Left cardiac atrium (tissue), 4 donors: Measurements from ENCODE around the gene GOT2. TPM values are rescaled to one million over a fixed set of nuclear protein-coding genes. Genes with fewer than 3 reads are reported as not detected.
A peak's percentile ranks its signal among the peaks of the same experiment; 100 is the strongest.
"Not testable (repeated sequence)": the region's sequence is repeated elsewhere in the genome, so short reads cannot be mapped to it uniquely, and the experiment has no call there.

ENCODE experiments used
- ATAC-seq, 2 donors: fragments of 200-7000 bp; cut with Tn5 transposase; one replicate each; pipeline ENCODE4 v1.9.1; 2020; ENCODE audit warnings: mild to moderate bottlenecking in 2 of 2, moderate library complexity in 2 of 2
- DNase-seq: peaks from one replicate; pipeline ENCODE4 v3.0.0-alpha.2; 2020
- intact Hi-C, 2 donors: fragments of 100-400 bp; cut with DNase I; formaldehyde crosslinking; loops; one replicate each; pipeline versions ENCODE4 v1.14.1 to v1.15.1; 2022 to 2023
- total RNA-seq, 2 donors: library from RNA; stranded (reverse); fragmentation: NEBNext Ultra II Directional; extraction: Animal tissue kit (Norgen Biotek cat#: 25700); gene quantifications; one replicate each; pipeline ENCODE4 v1.2.1, GENCODE V29; 2021
- donor health status: DM: no; HTN: yes; CAD: no.
- donor health status: DM: no; HTN: yes; CAD: no; lungs with severe emphysema.
- donor health status: DM: yes; HTN: yes; CAD: no.
- donor health status: Dilated cardiomyopathy.

The GOT2 gene
- total RNA-seq, 2 donors from 2014 or later: 270 TPM

DNA sequence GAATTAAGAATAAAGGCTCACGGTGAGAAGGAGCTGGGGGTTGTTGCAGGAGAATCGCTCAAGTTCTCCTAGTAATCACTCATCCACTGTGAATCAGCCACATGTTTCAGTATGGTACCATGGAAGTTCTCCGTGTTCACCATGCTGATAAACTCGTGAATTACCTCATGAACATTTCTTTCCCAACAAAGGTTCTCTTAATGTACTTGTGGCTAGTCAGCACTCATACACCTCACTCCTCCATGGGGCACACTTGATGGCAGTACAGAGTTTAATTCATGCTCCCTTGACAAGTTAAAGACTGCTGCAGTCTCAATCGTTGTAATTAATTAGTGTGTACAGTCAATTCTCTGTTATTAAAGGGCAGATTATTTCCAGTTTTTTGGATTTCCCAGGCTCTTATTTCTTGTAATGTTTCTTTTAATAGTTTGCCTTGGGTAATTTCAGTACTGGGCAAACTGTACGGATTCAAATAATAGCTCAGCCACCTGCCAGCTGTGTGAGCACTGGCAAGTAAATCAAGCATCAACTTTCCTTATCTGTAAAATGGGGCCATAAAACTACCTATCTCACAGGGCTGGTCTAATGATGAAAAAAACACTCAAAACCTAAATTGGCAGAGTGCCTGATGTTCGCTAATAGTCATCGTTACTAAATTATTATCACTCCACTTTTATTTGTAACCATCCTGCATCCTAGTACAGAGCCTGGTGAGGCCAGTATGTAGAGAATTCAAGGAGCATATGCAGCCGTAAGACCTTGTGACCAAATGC is 6.1 kb downstream of the GOT2 start:
- DNase-seq: no peak
- intact Hi-C loops: no loop called here
- ATAC-seq: peak in 1 of 2 donors; percentile 14

DNA sequence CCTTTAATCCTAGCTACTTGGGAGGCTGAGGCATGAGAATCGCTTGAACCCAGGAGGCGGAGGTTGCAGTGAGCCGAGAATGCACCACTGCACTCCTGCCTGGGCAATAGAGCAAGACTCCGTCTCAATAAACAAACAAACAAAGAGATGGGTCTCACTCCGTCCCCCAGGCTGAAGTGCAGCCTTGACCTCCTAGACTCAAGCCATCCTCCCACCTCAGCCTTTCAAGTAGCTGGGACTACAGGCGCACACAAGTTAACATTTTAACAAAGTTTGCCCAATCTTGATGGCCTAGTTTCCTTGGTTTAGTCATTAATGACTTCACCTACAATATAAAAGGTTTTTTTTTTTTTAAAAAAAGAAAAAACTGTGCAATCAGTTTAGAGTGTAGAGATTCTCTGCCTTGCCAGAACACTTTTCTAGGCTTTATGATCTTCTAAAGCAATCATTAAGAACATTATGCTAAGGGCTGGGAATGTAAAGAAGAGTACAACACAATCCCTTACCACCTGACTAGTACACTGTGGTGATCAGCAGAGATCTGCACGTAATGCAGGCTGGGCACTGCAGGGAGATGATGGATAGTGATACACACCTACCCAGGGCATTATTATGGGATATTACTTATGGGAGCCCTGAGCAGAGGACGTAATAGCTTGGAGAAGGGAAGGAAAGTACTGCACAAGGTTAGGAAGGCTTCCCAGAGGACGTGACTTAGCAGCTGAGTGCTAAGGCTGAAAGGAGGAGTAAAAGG is 6.9 kb downstream of the GOT2 start:
- DNase-seq: no peak
- intact Hi-C loops: no loop called here
- ATAC-seq: no peak

DNA sequence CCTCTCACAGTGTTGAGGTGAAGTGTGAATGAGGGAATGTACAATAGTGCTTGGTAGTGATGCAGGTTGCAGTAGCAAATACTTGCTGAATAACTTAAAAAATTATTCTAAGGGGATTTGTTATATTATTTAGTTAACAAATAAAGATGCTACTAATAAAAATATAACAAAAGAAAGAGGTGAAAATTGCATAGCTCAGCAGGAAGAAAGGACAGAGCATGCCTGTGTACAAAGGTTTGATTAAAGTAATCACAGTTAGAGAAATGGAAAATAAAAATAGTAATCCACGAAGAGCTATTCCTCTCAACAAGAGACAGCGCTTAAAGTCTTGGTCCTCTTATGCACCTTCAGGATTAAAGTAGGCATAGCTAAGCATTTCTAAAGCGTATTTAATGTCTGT is 11.0 kb downstream of the GOT2 start:
- no peak for DNase-seq
- intact Hi-C loops: no loop called here
- no peak for ATAC-seq

DNA sequence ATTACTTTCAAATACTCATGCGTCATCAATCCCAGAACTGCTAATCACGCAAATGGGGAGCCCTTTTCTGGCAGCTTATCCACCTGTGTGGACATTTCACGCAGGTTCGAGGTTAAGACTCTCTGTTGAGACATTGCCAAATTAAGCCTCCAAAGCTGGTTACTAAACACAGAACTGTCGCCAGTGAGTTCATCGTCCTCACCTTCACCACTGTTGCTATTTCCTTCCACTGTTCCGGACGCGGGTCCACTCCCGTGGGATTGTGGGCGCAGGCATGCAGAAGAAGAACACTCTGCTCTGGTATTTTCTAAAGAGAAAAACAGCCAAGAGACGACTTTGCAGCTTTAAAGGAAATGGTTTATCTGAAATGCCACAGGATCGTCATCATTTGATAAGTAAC is 16.1 kb downstream of the GOT2 start:
- no peak for ATAC-seq
- no peak for DNase-seq
- intact Hi-C loops: no loop called here

DNA sequence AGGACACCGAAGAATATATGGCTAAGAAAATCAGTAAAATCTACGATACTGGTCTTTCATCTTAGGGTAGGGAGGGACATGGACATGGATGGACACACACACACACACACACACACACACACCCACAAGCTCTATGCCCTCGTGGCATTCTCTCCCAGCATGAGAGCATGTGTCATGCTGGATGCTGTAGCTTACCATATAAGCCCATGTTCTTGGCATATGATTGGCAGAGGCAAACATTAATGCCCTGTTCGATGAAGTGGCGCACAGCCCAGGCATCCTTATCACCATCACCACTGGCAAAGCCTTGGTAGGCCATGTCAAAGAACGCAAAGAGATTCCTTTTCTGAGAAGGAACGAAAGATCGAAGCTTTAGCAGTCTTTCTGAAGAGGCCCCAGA is 17.6 kb downstream of the GOT2 start:
- ATAC-seq (no peak), DNase-seq (no peak)
- intact Hi-C loops: no loop called here

DNA sequence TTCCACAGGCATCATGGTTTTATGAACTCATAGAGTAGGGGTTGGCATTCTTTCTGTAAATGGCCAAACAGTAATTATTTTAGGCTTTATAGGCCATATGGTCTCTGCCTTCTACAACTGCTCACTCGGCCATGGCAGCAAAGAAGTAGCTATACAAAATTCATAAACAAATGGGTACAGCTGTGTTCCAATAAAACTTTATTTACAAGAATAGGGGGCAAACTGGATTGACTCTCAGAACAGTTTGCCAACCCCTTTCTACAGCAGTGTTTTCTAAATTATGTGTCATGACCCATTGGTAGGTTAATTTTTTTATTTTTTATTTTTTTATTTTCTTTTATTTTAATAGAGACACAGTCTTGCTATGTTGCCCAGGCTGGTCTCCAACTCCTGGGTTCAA is 20.4 kb downstream of the GOT2 start:
- ATAC-seq (no peak), DNase-seq (no peak)
- intact Hi-C loops: no loop called here

DNA sequence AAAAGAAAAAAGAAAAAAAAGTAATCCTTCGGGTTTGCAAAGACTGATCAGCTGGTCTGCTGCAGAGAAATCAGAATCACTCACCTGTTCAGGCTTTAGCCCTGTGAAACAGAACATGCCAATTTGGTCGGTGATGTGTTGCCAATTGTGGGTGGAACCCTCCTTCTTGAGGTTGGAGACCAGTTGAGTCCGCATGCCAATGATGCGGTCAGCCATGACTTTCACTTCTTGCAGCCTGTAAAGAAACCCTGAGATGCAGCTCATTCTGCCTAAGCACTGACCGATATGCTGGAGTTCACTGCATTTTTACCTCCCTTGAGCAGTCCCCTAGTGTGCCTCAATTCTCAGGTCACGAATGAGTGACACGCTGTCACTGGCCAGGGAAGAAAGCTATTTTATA is 24.8 kb downstream of the GOT2 start:
- DNase-seq (no peak), ATAC-seq (no peak)
- intact Hi-C loops: no loop called here

DNA sequence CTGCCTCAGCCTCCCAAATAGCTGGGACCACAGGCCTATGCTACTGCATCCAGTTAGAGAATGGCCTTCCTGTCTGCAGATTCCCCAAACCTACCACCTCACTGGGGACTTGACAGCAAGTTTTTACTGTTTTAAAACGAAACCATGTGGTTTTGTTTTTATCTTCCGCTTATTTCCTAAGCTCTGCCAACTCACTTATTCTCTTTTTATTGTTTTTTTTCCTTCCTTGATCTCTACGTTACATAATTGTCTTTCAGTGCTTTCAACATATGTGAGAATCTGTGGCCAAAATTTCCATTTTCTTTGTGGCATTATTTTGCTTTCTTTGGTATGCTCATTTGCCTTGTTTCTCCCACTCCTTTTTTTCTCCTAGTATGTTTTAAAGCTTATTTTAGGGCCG is 35.0 kb downstream of the GOT2 start:
- no peak for ATAC-seq
- intact Hi-C loops: no loop called here
- DNase-seq: no peak

DNA sequence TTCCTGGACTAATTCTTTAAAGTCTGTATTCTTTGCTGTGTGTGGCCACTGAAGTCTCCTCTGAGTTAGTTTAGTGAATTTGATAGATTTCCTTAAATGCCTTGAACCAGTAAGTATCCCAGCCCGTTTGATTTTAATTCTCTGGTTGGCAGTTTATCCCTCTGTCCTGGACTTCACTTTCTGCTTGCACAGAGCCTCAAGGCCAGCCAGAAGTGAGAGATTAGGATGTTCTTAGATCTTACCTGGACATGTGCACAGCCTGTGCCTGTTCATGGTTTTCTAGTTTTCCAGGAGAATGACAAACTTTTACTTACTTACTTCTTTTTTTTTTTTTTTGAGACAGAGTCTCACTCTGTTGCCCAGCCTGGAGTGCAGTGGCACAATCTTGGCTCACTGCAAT is 38.7 kb downstream of the GOT2 start:
- DNase-seq (no peak), ATAC-seq (no peak)
- intact Hi-C loops: no loop called here

DNA sequence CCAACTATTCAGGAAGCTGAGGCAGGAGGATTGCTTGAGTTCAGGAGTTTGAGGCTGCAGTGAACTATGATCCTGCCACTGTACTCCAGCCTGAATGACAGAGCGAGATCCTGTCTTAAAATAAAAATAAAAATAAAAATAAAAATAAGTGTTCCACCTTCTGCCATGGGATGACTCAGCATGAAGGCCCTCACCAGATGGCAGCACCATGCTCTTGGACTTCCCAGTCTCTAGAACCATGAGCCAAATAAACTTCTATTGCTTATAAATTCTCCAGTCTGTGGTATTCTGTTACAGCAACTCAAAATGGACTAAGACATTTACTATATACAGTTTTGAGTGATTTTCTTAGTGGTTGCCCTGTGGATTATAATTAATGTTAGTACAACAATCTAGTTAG is 41.7 kb downstream of the GOT2 start:
- ATAC-seq (no peak), DNase-seq (no peak)
- intact Hi-C loops: no loop called here

DNA sequence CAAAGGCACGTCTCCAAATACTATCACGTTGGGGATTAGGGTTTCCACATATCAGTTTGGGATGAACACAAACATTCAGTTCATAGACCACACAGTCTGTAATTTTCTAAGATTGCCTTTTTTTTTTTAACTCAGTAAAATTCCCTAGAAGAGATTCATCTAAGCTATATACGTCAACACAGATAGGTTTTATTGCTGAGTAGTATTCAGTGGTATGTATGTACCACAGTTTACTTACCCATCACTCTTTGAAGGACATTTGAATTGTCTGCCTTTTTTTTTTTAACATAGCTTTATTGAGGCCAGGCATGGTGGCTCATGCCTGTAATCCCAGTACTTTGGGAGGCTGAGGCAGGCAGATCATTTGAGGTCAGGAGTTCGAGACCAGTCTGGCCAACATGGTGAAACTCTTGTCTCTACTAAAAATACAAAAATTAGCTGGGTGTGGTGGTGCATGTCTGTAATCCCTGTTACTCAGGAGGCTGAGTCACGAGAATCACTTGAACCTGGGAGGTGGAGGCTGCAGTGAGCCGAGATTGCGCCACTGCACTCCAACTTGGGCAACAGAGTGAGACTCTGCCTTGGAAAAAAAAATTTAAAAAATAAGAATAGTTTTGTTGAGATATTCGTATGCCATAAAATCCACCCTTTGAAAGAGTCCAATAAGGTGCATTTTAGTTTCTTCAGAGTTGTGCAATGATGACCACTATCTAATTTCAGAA is 47.0 kb downstream of the GOT2 start:
- DNase-seq, ATAC-seq: not testable (repeated sequence)
- intact Hi-C loops: loop anchor here in 1 of 2 donors (10.0 kb wide), 1 partner anchor 48 kb away; the partner anchor contains the start of gene GOT2

DNA sequence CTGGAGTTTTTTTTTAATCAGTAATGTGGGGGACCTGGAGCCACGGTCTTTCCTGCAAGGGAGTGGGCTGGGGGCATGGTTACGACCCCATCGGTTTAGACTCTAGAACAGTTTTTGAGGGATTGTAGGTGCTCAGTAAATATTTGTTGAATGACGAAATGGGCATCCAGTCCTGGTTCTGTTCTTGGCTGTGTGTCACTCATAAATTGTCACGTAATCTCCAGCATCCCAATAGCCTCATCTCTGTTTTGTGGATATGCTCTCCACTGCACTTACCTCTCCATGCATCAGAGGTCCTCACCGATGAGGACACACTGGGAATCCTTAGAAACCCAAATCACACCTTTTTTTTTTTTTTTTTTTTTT is 49.0 kb downstream of the GOT2 start:
- DNase-seq: no peak
- intact Hi-C loops: loop anchor here in 1 of 2 donors (10.0 kb wide), 1 partner anchor 50 kb away; the partner anchor contains the start of gene GOT2
- ATAC-seq: no peak

DNA sequence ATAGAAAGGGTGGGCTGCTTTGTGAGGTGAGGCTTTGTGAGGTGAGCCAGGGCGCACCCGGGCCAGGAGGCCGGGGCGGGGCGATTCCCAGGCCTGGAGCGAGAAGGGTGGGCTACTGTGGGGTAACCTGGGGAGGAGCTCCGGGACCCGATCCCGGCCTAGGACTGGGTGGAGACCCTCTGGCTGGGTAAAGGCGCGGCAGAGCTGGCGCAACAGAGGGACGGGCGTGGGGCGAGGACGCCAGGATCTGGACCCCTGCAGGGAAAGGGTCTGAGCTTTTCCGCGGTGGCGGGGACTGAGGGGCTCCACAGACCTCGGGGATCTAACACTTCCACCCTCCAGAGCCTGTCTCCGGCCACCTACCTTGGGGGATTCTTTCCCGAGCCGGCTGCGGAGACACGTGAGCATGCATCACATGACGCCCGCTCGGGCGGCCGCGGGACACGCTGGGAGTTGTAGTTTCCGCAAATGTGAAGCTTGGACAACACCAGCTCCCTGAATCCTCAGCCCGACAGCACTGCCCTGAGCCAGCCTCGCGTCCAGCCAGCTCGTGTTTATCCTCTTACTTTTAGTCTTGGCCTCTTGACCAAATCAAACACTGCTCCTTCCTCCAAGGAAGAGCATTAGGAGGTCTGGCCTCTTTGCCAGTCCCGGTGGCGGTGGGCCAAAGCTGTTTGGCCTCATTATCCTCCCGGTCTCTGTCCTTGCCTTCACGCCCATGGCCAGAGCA is 49.6 kb downstream of the GOT2 start, which contains the start of gene SLC38A7:
TSS of gene SLC38A7 (minus strand) at position 417 of the 730 bp plus-strand sequence. CDS start 4,644 bp downstream, outside the sequence.
- ATAC-seq: peak; percentile 97
- peak; percentile 92 for DNase-seq
- intact Hi-C loops: loop anchor here in 1 of 2 donors (10.0 kb wide), 1 partner anchor 50 kb away; the partner anchor contains the start of gene GOT2

DNA sequence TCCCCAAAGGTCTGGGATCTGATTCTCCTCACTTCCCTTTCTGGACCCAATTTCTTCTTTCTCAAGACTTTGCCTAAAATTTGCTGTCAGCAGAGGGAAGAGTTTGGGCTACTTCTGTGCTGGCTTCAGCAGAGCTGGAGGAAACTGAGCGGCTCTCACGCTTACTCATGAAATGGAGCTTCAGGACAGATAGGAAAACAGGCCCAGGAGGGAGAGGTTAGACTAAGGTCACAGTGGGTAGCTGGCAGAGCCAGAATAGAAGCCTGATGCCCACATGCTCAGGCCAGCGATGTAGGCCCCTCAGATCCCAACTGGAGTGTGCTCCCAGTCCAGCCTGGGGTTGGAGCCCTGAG is 50.1 kb downstream of the GOT2 start:
- intact Hi-C loops: loop anchor here in 1 of 2 donors (10.0 kb wide), 1 partner anchor 51 kb away; the partner anchor contains the start of gene GOT2
- ATAC-seq (peak; percentile 48 to 71), DNase-seq (peak; percentile 30)

DNA sequence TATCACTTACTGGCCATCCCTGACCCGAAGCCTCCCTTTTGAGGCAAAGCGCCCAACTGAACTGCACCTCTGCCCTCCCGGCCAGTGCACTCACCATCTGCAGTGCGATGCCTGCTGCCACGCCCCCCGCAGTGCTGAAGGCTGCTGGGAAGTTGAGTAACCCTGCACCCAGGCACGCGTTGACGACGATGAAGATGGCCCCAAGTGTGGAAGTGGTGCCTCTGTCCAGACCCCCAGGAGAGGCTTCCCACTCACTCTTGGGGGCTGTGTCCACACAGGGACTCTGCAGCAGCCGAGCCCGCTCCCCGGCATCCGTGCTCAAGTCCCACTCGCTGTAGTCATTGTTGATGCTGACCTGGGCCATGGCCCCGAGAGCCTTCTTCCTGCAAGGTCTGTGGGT is 54.4 kb downstream of the GOT2 start:
- DNase-seq (no peak), ATAC-seq (no peak)
- intact Hi-C loops: loop anchor here (5.0 to 10.0 kb wide), 2 partner anchors 55 to 78 kb away; partner anchors contain the start of gene GOT2 (in 1 of the 2)

DNA sequence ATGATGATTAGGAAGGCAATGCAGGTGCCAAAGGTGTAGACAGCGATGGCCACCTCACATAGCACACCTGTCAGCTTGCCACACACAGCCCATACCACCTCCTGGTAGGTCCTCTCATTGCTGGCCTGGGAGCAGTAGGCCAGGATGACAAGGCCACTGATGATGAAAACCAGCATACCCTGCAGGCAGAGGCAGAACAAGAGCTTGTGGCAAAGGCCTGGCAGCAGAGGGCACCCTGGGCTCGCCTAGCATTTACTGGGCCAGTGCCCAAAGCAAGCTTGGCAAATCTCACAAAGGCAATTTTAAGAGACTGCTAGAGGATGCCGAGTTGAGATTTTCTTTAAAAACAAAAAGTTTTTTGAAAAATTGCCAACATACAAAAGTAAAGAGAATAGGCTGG is 55.4 kb downstream of the GOT2 start:
- ATAC-seq: peak; percentile 41 to 79
- intact Hi-C loops: loop anchor here (1.0 to 5.0 kb wide), 2 partner anchors 79 kb away; no protein-coding TSS in a partner anchor
- no peak for DNase-seq

DNA sequence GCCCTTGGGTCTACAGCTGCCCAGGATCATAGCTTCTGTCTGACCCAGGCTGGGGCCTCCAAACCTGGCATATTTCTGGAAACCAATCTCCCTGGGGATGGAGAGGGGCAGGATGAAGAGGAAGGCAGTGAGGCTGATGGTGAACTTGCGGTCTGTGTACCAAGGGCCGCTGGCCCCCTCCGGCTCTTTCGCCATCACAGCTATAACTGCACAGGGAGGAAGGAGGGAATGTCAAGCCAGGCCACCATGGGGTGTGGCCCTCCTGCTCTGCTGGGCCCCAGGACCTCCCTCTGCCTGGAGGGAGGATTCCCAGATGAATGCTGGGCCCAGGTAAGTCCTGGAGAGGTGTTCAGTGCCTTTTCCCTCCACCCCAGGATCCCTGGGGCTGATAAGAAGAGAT is 55.8 kb downstream of the GOT2 start:
- intact Hi-C loops: loop anchor here (1.0 to 5.0 kb wide), 2 partner anchors 79 kb away; no protein-coding TSS in a partner anchor
- DNase-seq (no peak), ATAC-seq (no peak)

DNA sequence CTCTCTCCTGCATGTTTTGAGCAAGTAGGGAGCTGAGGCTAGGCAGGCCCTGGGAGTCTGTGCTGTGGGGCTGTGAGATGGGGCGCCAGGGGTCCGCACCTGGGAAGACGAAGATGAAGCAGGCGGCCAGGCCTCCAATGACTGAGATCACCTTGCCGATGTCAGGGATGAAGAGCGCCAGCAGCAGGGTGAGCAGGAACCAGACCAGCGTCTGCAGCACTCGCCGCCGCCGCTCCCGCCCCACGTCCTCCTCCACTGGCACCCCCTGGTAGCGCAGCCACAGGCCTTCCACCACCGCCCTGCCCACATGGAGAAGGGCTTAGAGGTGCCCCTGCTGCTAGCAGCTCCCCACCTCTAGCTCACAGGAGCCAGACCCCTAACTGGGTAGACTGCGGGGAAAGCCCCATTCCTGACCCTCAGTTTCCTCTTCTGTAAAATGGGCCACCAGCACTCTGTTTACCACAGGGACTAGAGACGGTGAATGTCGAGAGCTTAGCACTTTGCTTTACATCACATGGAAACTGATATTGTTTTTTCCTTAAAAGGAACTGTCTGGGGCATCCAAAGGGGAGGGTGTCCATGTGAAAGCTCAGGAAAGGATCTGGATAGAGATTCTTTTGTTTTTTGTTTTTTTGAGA is 63.1 kb downstream of the GOT2 start:
- intact Hi-C loops: no loop called here
- DNase-seq: no peak
- no peak for ATAC-seq
